Frontal cortex (tissue), 4 donors: ENCODE results near the gene HOXC13. TPM values are rescaled to one million over a fixed set of nuclear protein-coding genes. Genes with fewer than 3 reads are reported as not detected.

ENCODE experiments used
- DNase-seq, 2 donors: peaks; one replicate each; pipeline ENCODE4 v3.0.0; 2012; ENCODE audit warnings: low spot score in 2 of 2
- FAIRE-seq: peaks from 2 replicates; lab custom pipeline; 2012; peaks lifted over from hg19 to GRCh38; lab: Jason Lieb, UNC
- total RNA-seq: library from RNA; depleted of rRNA; stranded (reverse); fragments of >200 nt; gene quantifications from one replicate; pipeline ENCODE4 v1.2.3, GENCODE V29; 2014
- donor health status: control.
- donor health status: control.
- donor health status: control.

HOXC13 gene
- total RNA-seq, 1 donor from 2014 or later = not detected

GRCh38 chr12:53937596-53938325 lies 870 bp upstream of the HOXC13 start:
- DNase-seq = no peak

GRCh38 chr12:53939141-53940108 lies 794 bp downstream of the HOXC13 start:
- DNase-seq = no peak
- FAIRE-seq = no peak

More at GRCh38 chr12:53937596-53938325, 870 bp upstream of the HOXC13 start:
- FAIRE-seq = no peak

GRCh38 chr12:53940443-53941014 lies 1.9 kb downstream of the HOXC13 start:
- FAIRE-seq (no peak), DNase-seq (no peak)

GRCh38 chr12:53941187-53941586 lies 2.6 kb downstream of the HOXC13 start:
- no peak for FAIRE-seq
- no peak for DNase-seq

GRCh38 chr12:53941750-53942149 lies 3.1 kb downstream of the HOXC13 start:
- FAIRE-seq (no peak), DNase-seq (no peak)

- DNase-seq (no peak), FAIRE-seq (no peak)
Measured at GRCh38 chr12:53942467-53942997, 3.9 kb downstream of the HOXC13 start.

GRCh38 chr12:53944209-53944608 lies 5.6 kb downstream of the HOXC13 start:
- no peak for DNase-seq
- FAIRE-seq = no peak

- DNase-seq = no peak
- no peak for FAIRE-seq
Measured at GRCh38 chr12:53944907-53945847, 6.5 kb downstream of the HOXC13 start.

- FAIRE-seq (no peak), DNase-seq (no peak)
Measured at GRCh38 chr12:53947743-53948142, 9.1 kb downstream of the HOXC13 start.

- FAIRE-seq (no peak), DNase-seq (no peak)
Measured at GRCh38 chr12:53948650-53949593, 10.3 kb downstream of the HOXC13 start.

- DNase-seq = no peak
- FAIRE-seq = no peak
Measured at GRCh38 chr12:53949631-53950436, 11.2 kb downstream of the HOXC13 start.

- FAIRE-seq = no peak
- no peak for DNase-seq
Measured at GRCh38 chr12:53950437-53950773, 11.8 kb downstream of the HOXC13 start.

- DNase-seq (no peak), FAIRE-seq (no peak)
Measured at GRCh38 chr12:53950789-53951576, 12.4 kb downstream of the HOXC13 start.

- FAIRE-seq = no peak
- DNase-seq = no peak
Measured at GRCh38 chr12:53951577-53952334, 13.1 kb downstream of the HOXC13 start.

- DNase-seq (no peak), FAIRE-seq (no peak)
Measured at GRCh38 chr12:53952335-53952694, 13.7 kb downstream of the HOXC13 start.
